ENCODE measurements around the gene CALHM1.
"Not testable (repeated sequence)": the region's sequence is repeated elsewhere in the genome, so short reads cannot be mapped to it uniquely, and the experiment has no call there.

The CALHM1 gene

GRCh38 chr10:103423748-103424147 is 35.0 kb downstream of the CALHM1 start:
- no peak for DNase-seq

DNA sequence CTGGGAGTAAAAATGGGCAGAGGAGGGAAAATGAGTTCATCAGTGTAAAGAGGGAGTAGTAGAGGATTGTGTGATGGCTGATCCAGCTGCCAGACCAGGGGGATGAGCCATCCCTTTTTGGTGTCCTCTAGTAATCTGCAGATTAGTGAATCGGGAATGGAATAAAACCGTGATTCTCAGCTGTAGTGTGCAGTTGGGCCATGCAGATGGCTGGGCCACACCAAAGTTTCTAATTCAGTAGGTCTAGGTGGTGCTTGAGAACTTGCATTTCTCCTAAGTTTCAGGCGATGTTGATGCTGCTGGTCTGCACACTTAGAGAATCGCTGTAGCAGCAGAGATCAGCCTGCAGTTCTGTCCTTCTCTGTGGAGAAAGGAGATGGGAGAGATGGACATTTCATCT is 39.6 kb downstream of the CALHM1 start:
- no peak for DNase-seq

DNA sequence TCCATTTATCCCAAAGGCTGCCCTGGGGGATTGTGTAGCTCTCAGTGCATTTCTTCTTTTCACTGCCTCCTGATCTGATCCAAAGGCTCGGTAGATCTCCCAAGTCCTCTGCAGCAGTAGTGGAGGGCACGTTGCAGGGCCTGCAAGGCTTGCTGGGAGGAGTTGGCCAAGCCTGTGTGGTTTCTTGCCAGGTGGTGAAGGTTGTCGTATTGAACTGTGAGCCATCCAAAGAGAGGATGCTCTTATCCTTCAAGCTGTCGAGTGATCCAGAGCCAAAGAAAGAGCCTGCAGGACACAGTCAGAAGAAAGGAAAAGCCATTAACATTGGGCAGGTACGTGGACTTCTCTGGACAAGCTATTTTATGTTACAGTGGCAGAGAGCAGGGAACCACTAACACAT is 41.1 kb downstream of the CALHM1 start:
- no peak for DNase-seq

DNA sequence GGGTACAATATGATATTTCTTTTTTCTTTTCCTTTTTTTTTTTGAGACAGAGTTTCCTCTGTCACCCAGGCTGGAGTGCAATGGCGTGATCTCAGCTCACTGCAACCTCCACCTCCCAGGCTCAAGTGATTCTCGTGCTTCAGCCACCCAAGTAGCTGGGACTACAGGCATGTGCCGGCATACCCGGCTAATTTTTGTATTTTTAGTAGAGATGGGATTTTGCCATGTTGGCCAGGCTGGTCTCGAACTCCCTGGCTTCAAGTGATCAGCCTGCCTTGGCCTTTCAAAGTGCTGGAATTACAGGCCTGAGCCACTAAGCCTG is 41.6 kb downstream of the CALHM1 start:
- not testable (repeated sequence) for DNase-seq

DNA sequence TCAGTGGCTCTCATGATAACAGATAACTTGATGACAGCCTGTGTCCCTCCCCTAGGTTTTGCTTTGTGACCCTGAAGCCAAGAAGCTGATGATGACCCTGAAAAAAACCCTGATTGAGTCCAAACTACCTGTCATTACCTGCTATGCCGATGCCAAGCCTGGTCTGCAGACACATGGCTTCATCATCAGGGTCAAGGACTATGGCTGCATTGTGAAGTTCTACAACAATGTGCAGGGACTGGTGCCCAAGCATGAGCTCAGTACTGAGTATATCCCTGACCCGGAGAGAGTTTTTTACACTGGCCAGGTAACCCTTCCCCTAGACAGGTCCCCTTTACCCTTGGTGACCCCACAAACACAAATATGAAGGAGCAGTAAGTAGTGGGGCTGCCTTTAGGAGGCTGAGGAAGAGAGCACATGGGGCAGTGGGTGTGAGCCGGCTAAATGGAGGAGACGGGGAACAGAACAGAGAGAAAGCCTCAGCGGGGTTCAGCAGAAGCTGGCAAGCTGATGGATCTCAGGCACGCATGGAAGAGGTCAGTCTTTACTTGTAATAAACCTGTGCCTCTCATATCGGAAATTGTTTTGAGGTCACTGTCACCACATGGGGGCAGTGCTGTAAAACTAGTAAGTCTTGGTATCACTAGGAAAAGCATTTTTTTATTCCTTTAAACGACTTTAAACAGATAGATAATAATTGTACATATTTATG is 42.1 kb downstream of the CALHM1 start:
- peak; percentile 77 for DNase-seq

GRCh38 chr10:103415581-103415980 is 43.1 kb downstream of the CALHM1 start:
- DNase-seq = no peak

- DNase-seq = no peak
These were observed 45.1 kb downstream of the CALHM1 start for GRCh38 chr10:103413564-103413963.

Data from CD4-positive, alpha-beta T cell treated with Interleukin-17A for 1 hour (primary cell).